Dedifferentiated amniotic fluid mesenchymal stem cell (primary cell): ENCODE results near the gene DYNC2LI1.
"Not testable (repeated sequence)": the region's sequence is repeated elsewhere in the genome, so short reads cannot be mapped to it uniquely, and the experiment has no call there.

ENCODE experiments used
- DNase-seq: peaks from one replicate; pipeline ENCODE4 v3.0.0-alpha.2; 2016; ENCODE audit errors: extremely low spot score

The DYNC2LI1 gene

GRCh38 chr2:43773876-43774613, at the start of gene DYNC2LI1:
Gene DYNC2LI1, plus strand, starts transcription at chr2:43774039. Its CDS starts 100 bp downstream, at chr2:43774139.
- DNase-seq, result peak; percentile 94

GRCh38 chr2:43724728-43725526, 48.9 kb upstream of the DYNC2LI1 start:
- no peak for DNase-seq

- DNase-seq, result no peak
These were observed 48.1 kb upstream of the DYNC2LI1 start for GRCh38 chr2:43725711-43726246.

- not testable (repeated sequence) for DNase-seq
These were observed 46.7 kb upstream of the DYNC2LI1 start for GRCh38 chr2:43726961-43727633.

- DNase-seq, result no peak
These were observed 46.2 kb upstream of the DYNC2LI1 start for GRCh38 chr2:43727634-43728014.

DNA sequence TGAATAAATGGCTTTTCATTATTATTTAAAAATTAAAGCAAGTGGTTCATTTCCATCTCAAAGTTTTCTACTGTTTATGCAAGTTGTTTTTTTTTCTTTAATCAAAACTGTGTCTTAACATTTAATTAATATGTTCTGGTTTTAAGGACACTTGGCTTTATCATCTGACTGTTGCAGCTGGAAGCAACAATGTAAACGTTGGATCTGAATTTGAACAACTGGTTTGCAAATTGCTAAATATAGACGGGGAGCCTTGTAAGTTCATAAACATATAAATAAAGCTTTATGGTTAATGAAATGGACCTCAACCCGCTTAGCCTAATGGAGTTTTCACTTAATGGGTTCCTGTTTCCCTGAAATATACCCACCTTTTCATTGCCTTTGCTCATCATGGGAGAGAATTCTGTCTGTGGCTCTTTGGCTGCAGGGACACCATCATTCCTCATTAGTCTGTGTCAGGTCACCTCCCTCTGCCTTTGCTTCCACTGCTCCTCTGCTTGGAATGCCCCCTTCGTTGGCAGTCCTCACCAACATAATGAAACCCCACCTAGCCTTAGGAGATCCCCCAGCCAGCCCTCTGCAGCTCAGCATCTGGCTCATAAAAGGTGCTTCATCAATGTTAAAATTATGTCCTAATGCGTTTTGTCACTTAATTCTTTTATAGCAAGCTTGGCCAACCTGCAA, 44.2 kb upstream of the DYNC2LI1 start:
- no peak for DNase-seq

- no peak for DNase-seq
These were observed 42.6 kb upstream of the DYNC2LI1 start for GRCh38 chr2:43731211-43731610.

- no peak for DNase-seq
These were observed 37.2 kb upstream of the DYNC2LI1 start for GRCh38 chr2:43736637-43737036.

DNA sequence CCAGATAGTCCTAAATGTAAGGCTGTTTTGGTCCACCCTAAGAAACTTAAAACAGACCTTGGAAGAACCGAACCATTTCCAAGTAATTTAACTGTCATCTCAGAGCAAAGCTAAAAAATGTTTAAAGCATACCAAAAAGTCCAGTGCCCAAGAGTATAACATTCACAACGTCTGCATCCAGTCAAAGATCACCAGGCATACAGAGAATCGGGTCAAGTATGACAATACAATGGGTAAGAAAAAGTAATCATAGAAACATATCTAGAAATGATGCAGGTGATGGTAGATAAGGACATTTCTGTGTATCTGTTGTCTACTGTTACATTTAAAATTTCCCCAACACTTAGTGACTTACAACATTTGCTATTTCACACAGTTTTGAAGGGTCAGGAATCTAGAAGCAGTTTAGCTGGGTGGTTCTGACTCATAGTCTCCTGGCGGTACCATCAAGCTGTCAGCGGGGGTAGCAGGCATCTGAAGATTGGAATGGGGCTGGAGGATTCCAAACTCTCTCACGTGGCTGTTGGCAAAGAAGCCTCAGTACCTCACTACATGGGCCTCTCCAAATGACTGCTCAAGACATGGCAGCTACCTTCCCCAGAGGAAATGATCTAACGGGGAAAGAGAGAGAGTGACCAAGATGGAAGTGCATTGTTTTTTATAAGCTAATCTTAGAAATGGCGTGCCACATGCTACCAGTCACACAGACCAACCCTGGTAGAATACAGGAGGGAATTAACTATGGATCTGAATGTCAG, 36.6 kb upstream of the DYNC2LI1 start:
- DNase-seq, result peak; percentile 34

- no peak for DNase-seq
These were observed 36.0 kb upstream of the DYNC2LI1 start for GRCh38 chr2:43737855-43738254.

GRCh38 chr2:43738257-43738656, 35.6 kb upstream of the DYNC2LI1 start:
- DNase-seq, result no peak

GRCh38 chr2:43743706-43744105, 30.1 kb upstream of the DYNC2LI1 start:
- no peak for DNase-seq

DNA sequence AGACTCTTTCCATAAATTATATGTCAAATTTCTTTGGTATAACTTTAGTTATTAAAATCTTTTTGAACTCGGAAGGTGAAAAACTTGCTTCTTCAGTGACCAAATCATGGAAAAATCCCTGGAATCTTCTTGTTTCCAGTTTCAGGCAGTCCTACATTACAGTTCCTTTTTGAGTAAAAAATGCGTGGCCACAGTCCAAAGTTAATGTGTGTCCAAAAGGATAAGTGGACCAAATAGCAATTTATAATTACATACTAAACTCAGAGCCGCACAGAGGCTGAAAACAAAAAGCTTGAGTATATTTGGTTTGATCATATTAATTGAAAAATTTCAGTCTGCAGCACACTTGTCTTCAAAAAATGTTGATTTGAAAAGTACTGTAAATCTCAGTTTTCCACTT, 28.4 kb upstream of the DYNC2LI1 start:
- peak; percentile 63 for DNase-seq

GRCh38 chr2:43748333-43748732, 25.5 kb upstream of the DYNC2LI1 start:
- no peak for DNase-seq

DNA sequence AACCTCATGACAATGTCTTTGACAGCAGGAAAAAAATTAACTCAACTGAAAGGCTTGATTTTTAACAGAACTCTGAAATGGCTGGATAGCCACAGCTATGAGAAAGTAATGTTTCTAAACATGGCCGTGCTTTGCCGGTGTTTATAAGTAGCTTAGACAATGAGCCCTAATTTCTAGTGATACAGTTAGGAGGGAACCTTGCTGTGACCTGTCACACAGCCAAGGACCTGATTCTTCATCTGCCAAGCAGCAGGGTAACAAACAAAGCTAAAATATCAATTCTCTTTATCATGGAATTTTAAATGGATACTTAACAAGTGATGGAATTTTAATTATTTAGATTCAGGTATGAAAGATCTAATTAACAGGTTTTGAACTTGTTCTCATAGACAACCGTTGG, 24.3 kb upstream of the DYNC2LI1 start:
- DNase-seq, result no peak

DNA sequence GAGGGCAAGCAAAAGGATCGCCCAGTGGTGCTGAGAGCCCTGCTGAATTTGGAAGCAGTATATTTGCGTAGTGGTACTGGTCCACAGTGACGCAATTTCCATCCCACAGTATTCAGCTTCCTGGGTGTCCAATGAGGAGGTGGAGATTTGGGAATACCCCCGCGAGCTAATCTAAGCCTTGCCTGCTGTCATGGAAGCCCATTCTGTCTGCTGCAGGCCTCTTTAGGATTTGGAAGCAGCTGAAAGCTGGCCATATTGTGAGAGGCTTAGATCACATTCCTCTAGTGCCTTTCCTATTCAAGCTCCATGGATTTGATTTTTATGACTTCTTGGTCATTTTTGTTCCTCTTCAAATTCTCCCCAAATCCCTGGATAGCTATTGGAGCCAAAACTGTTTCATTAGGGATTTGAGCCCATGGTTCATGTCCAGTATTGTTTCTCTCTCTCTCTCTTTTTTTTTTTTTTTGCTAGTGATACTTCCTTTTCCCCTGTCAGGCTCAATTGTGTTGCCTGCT, 22.3 kb upstream of the DYNC2LI1 start:
- DNase-seq, result no peak

DNA sequence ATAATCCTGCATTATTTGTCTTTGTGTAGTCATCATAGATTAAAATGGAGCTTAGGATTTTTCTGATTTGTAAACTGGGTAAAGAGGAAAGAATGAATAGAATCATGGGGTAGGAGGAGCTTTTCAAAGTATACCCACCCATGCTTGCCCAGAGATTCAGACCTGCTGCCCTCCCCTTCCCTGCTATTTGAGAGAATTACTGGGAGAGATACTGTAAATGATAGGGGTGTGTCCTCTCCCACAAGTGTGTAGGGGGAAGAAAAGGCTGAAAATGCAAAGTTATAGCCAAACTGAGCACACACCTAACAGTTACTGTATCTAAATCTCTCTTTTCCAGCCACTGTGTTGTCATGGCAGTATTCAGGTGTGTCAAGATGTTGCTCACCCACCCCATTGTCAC, 21.5 kb upstream of the DYNC2LI1 start:
- no peak for DNase-seq

- DNase-seq, result no peak
These were observed 19.7 kb upstream of the DYNC2LI1 start for GRCh38 chr2:43754180-43754579.

GRCh38 chr2:43758739-43759138, 15.1 kb upstream of the DYNC2LI1 start:
- DNase-seq, result no peak

GRCh38 chr2:43759195-43759594, 14.6 kb upstream of the DYNC2LI1 start:
- DNase-seq, result peak; percentile 20

GRCh38 chr2:43762286-43762685, 11.6 kb upstream of the DYNC2LI1 start:
- no peak for DNase-seq
